Suprapubic skin (tissue), 4 donors: Measurements from ENCODE around the gene SSBP1. TPM values are rescaled to one million over a fixed set of nuclear protein-coding genes. Genes with fewer than 3 reads are reported as not detected.

Source experiments
- DNase-seq, 2 donors: peaks; one replicate each; pipeline ENCODE4 v3.0.0-alpha.2; 2019; ENCODE audit warnings: low spot score in 2 of 2
- H3K27ac ChIP-seq: fragments of 200-600 bp; sonication (generic); one replicate; pipeline ENCODE4 v1.5.1; 2019
- H3K27me3 ChIP-seq: fragments of 200-600 bp; sonication (generic); one replicate; pipeline ENCODE4 v1.5.1; 2019
- H3K36me3 ChIP-seq: fragments of 200-600 bp; sonication (generic); one replicate; pipeline ENCODE4 v1.5.1; 2019
- H3K4me1 ChIP-seq: fragments of 200-600 bp; sonication (generic); one replicate; pipeline ENCODE4 v1.5.1; 2019
- H3K4me3 ChIP-seq: fragments of 200-600 bp; sonication (generic); one replicate; pipeline ENCODE4 v1.5.1; 2019; ENCODE audit warnings: mild to moderate bottlenecking
- H3K9me3 ChIP-seq: fragments of 200-600 bp; sonication (generic); one replicate; pipeline ENCODE4 v1.5.1; 2019
- EP300 ChIP-seq: sonication (generic); formaldehyde crosslinking; IDR thresholded peaks from one replicate; pipeline ENCODE4 v1.6.1; 2017; ENCODE audit warnings: antibody characterized with exemption
- POLR2A ChIP-seq, 2 donors: fragments of 450-650 bp; IDR thresholded peaks; one replicate each; pipeline ENCODE4 v1.6.1; 2017; ENCODE audit warnings: antibody characterized with exemption in 2 of 2, mild to moderate bottlenecking in 2 of 2, moderate library complexity in 2 of 2
- POLR2AphosphoS5 ChIP-seq, 3 donors: sonication (generic); formaldehyde crosslinking; IDR thresholded peaks; one replicate each; pipeline ENCODE4 v1.6.1; 2017; ENCODE audit warnings: antibody characterized with exemption in 3 of 3
- WGBS: methylation state at CpG from one replicate; pipeline ENCODE4 v1.1.5; 2018; 5-methylcytosine and 5-hydroxymethylcytosine counted together
- total RNA-seq, 4 donors: library from RNA; depleted of rRNA; stranded (reverse); fragments of >200 nt; gene quantifications; one replicate each; pipeline ENCODE4 v1.1.0, GENCODE V29; 2016
- TF ChIP-seq, protein P1 (sequence below), 2 donors: fragments of 200-600 bp in 1 of 2; fragments of 450-650 bp in 1 of 2; sonication (generic) in 1 of 2; IDR thresholded peaks; one replicate each; pipeline ENCODE4 v1.5.1; 2016 to 2019; ENCODE audit warnings: antibody characterized with exemption in 2 of 2, mild to moderate bottlenecking in 1 of 2, moderate library complexity in 1 of 2

The SSBP1 gene
- total RNA-seq, 4 donors from 2014 or later = 71.8 to 105 (median 92.8) TPM

DNA sequence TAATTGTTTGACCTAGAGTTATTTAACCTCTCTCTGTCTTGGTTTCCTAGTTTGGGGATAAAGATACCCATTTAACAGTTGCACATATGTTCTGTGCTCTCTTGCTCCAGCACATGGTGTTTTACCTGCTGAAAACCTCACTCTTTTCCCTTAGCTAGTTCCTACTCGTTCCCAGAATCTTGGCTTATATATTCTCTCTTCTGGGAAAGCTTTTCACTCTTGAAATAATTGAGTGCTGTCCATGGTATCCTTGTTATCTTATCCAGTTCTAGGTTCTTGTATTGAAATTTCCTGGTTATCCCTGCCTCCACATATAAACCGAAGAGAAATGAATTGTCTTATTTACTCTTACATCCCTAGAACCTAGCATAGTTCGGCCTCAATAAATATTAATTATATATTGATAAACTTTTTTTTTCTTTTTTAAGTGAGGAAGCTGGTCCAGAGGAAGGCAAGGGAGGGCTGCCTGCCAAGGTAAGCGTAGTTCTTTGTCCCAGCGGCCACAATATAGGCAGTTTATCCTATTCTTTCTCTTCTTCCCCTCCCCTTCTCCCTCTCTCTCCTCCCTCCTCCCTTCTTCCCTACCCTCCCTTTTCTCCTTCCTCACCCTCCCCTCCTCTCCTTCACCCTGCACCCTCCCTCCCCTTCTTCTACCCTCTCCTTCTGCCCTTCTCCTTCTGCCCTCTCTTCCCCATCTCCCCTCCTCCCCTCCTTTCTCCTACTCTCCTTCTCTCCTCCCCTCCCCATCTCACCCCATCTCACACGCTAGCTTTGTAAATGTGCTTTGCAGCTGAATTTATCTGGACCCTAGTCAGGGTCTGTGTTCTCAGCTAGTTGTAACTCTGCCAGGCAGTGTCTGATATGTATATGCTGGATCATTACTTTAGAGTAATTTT lies 22.1 kb upstream of the SSBP1 start:
- 77% methylated on average over 6 of the region's 6 CpGs for WGBS
- TF ChIP-seq POLR2A (IDR thresholded peaks at IDR 0.05) = no peak
- no peak for TF ChIP-seq POLR2AphosphoS5 (IDR thresholded peaks at IDR 0.05)
- TF ChIP-seq, protein P1, sequence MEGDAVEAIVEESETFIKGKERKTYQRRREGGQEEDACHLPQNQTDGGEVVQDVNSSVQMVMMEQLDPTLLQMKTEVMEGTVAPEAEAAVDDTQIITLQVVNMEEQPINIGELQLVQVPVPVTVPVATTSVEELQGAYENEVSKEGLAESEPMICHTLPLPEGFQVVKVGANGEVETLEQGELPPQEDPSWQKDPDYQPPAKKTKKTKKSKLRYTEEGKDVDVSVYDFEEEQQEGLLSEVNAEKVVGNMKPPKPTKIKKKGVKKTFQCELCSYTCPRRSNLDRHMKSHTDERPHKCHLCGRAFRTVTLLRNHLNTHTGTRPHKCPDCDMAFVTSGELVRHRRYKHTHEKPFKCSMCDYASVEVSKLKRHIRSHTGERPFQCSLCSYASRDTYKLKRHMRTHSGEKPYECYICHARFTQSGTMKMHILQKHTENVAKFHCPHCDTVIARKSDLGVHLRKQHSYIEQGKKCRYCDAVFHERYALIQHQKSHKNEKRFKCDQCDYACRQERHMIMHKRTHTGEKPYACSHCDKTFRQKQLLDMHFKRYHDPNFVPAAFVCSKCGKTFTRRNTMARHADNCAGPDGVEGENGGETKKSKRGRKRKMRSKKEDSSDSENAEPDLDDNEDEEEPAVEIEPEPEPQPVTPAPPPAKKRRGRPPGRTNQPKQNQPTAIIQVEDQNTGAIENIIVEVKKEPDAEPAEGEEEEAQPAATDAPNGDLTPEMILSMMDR (IDR thresholded peaks at IDR 0.05) = no peak
- TF ChIP-seq EP300 = no peak
- no peak overlapping the region for H3K27ac ChIP-seq
- no peaks in the 10 kb centered on the region for H3K4me1 ChIP-seq
- H3K4me3 ChIP-seq = no peak overlapping the region
- H3K27me3 ChIP-seq = no peaks in the 10 kb centered on the region
- no peaks in the 10 kb centered on the region for H3K9me3 ChIP-seq
- DNase-seq = no peak
- no peaks in the 10 kb centered on the region for H3K36me3 ChIP-seq

DNA sequence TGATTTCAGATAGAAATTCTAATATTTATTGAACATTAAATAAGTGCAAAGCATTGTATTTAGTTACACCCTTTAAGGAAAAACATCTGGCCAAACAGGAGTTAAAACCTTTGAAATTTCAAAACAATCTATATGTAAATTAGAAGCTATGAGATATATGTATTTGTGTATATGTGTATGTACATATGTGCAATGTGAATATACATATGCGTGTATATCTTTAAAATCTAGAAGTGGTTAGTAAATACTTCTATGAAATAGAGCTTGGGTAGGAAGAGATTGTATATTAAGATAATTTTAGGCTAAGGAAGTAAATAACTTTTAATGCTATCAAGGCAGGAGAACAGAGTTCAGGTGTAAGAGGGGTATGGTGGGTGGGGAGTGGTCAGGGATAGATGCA lies 20.7 kb upstream of the SSBP1 start:
- TF ChIP-seq EP300 = no peak
- no peak for TF ChIP-seq POLR2A (IDR thresholded peaks at IDR 0.05)
- TF ChIP-seq, protein P1 (IDR thresholded peaks at IDR 0.05) = no peak
- TF ChIP-seq POLR2AphosphoS5 (IDR thresholded peaks at IDR 0.05) = no peak
- Histone ChIP-seq H3K4me1 (no peaks in the 10 kb centered on the region), H3K27me3 (no peaks in the 10 kb centered on the region), H3K4me3 (no peak overlapping the region), H3K27ac (no peak overlapping the region), H3K9me3 (no peaks in the 10 kb centered on the region), H3K36me3 (no peaks in the 10 kb centered on the region)
- DNase-seq = no peak
- WGBS = 95% methylated on average over 1 of the region's 1 CpG

DNA sequence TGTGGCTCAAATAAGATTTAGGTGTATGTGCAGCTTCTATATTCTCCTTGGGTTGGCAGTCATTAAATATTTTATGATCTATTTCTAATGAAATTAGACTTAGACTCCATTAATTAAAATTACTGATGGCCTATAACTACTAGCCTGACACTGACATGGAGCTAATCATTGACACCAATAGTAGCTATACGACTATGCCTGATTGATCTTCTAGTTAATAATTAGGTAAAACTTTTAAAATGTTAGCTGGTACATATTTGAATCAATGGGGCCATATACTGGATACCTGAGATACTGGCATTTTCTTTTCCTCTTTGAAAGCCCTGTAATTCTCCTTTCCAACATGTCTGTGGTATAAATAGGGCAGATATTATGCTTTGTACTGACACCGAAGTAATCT lies 15.6 kb upstream of the SSBP1 start:
- Histone ChIP-seq H3K4me1 (no peaks in the 10 kb centered on the region), H3K4me3 (no peak overlapping the region), H3K36me3 (no peaks in the 10 kb centered on the region), H3K27ac (no peak overlapping the region), H3K9me3 (no peaks in the 10 kb centered on the region), H3K27me3 (no peaks in the 10 kb centered on the region)
- 89% methylated on average over 2 of the region's 2 CpGs for WGBS
- no peak for DNase-seq
- TF ChIP-seq POLR2A (IDR thresholded peaks at IDR 0.05) (no peak), EP300 (no peak), POLR2AphosphoS5 (IDR thresholded peaks at IDR 0.05) (no peak)
- TF ChIP-seq, protein P1 (IDR thresholded peaks at IDR 0.05) = no peak

DNA sequence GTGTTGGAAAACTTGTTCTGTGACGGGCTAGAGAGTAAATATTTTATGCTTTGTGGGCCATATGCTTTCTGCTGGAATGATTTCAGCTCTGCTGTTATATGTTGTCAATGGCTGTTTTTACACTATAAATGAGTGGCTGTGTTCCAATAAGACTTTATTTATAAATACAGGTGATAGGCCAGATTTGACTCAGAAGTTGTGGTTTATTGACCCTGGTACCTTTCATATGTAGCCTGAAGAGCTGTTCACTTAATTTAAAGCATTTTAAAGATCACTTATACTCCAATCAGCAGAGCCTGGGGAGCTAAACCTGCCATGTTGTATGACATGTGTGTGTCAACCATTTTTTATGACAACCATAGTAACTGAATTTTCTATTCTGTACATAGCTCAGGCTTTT lies 9.1 kb upstream of the SSBP1 start:
- H3K4me3 ChIP-seq = no peak overlapping the region
- no peak overlapping the region for H3K27ac ChIP-seq
- H3K27me3 ChIP-seq = no peaks in the 10 kb centered on the region
- TF ChIP-seq EP300 (no peak), POLR2AphosphoS5 (IDR thresholded peaks at IDR 0.05) (no peak), POLR2A (IDR thresholded peaks at IDR 0.05) (no peak)
- no peaks in the 10 kb centered on the region for H3K4me1 ChIP-seq
- no peaks in the 10 kb centered on the region for H3K9me3 ChIP-seq
- DNase-seq = no peak
- 96% methylated on average over 1 of the region's 1 CpG for WGBS
- H3K36me3 ChIP-seq = no peaks in the 10 kb centered on the region

DNA sequence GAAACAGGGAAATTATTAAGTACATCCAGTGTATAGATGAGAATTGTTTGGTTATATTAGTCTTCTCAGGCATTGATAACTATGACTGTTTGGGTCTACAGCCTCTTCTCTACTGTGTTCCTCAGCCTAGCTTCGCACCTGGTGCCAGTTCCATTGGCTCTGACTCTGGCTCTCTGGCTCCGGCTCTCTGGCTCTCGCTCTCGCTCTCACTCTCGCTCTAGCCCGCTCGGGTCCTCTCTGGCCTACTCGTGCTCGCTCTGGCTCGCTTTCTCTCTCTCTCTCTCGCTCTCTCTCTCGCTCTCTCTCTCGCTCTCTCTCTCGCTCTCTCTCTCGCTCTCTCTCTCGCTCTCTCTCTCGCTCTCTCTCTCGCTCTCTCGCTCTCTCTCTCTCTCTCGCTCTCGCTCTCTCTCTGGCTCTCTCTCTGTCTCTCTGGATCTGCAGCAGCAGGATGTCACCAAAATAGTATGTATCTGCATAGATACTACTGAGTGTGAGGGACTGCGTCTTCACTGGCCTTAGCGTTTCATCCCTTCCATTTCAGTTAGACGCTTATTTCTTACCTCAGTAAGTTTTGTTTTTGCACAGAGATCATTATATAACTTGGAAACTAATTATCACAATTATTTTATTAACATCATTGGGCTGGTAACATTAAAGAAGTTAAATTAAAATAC lies 6.5 kb upstream of the SSBP1 start:
- 78% methylated on average over 24 of the region's 24 CpGs for WGBS

More for the DNA sequence above, 6.5 kb upstream of the SSBP1 start:
- no peak for DNase-seq
- Histone ChIP-seq H3K27ac (no peak overlapping the region), H3K27me3 (no peaks in the 10 kb centered on the region), H3K4me3 (no peak overlapping the region), H3K36me3 (no peaks in the 10 kb centered on the region), H3K4me1 (no peaks in the 10 kb centered on the region), H3K9me3 (no peaks in the 10 kb centered on the region)
- TF ChIP-seq POLR2AphosphoS5 (IDR thresholded peaks at IDR 0.05) (no peak), EP300 (no peak), POLR2A (IDR thresholded peaks at IDR 0.05) (no peak)
- TF ChIP-seq, protein P1 (IDR thresholded peaks at IDR 0.05) = no peak
